SK-N-SH treated with all-trans-retinoic acid at 6 μM for 48 hours (cell line): ENCODE data around the gene TMTC3.

Source experiments
- CREB5 ChIP-seq: fragments of 250-450 bp; sonication (Bioruptor Pico); IDR thresholded peaks from 2 replicates; pipeline ENCODE4 v1.5.1; 2020; ENCODE audit warnings: low read depth, mild to moderate bottlenecking, moderate library complexity
- CSRNP3 ChIP-seq: fragments of 250-450 bp; sonication (Bioruptor Pico); IDR thresholded peaks from 2 replicates; pipeline ENCODE4 v1.5.1; 2021; ENCODE audit warnings: mild to moderate bottlenecking, moderate library complexity
- ISL1 ChIP-seq: fragments of 250-450 bp; sonication (Bioruptor Pico); IDR thresholded peaks from 2 replicates; pipeline ENCODE4 v2.1.2; 2022; ENCODE audit warnings: mild to moderate bottlenecking, moderate library complexity
- PPARA ChIP-seq: fragments of 250-450 bp; sonication (Bioruptor Pico); IDR thresholded peaks from 2 replicates; pipeline ENCODE4 v1.5.0; 2020; ENCODE audit warnings: mild to moderate bottlenecking, borderline replicate concordance
- TOX ChIP-seq: fragments of 250-450 bp; sonication (Bioruptor Pico); IDR thresholded peaks from 2 replicates; pipeline ENCODE4 v1.8.0; 2021; ENCODE audit warnings: mild to moderate bottlenecking, moderate library complexity, borderline replicate concordance
- ZFP3 ChIP-seq: fragments of 250-450 bp; sonication (Bioruptor Pico); IDR thresholded peaks from 2 replicates; pipeline ENCODE4 v1.5.0; 2020; ENCODE audit warnings: mild to moderate bottlenecking, moderate library complexity
- ZFP30 ChIP-seq: fragments of 450-650 bp; formaldehyde crosslinking; IDR thresholded peaks from 2 replicates; pipeline ENCODE4 v1.5.0; 2022; ENCODE audit warnings: mild to moderate bottlenecking, moderate library complexity
- TF ChIP-seq, protein P1 (sequence below): fragments of 250-450 bp; sonication (Bioruptor Pico); IDR thresholded peaks from 2 replicates; pipeline ENCODE4 v1.8.0; 2020; ENCODE audit warnings: mild to moderate bottlenecking, moderate library complexity, borderline replicate concordance

DNA sequence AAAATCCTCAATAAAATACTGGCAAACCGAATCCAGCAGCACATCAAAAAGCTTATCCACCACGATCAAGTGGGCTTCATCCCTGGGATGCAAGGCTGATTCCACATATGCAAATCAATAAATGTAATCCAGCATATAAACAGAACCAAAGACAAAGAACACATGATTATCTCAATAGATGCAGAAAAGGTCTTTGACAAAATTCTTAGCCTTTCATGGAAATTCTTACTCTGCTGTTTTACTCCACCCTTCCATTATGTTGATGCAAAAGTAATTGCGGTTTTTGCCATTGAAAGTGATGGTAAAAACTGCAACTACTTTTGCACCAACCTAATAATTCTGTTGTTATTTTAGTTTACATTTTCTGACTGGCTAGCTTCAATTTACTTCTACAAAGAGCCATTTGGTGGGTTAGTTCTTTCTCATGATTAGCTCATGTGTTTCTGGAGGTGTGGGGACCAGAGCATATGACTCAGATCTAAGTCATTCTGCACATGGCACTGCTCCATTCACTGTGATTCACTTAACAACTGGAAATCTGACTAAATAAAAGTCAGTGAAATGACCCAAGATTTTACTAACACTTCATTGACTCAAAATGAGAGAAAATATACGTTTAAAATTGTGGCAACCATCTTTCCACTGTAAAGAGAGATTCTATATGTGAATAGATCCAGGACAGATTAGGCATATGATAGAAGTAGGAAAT, 99.9 kb downstream of the TMTC3 start:
- TF ChIP-seq ZFP3 (CRISPR knock-in tag) = no peak
- TF ChIP-seq ZFP30 (CRISPR knock-in tag) = no peak
- TF ChIP-seq ISL1 = no peak
- TF ChIP-seq TOX (CRISPR knock-in tag) = no peak
- no peak for TF ChIP-seq CREB5 (CRISPR knock-in tag)
- no peak for TF ChIP-seq CSRNP3 (CRISPR knock-in tag)
- TF ChIP-seq, protein P1, sequence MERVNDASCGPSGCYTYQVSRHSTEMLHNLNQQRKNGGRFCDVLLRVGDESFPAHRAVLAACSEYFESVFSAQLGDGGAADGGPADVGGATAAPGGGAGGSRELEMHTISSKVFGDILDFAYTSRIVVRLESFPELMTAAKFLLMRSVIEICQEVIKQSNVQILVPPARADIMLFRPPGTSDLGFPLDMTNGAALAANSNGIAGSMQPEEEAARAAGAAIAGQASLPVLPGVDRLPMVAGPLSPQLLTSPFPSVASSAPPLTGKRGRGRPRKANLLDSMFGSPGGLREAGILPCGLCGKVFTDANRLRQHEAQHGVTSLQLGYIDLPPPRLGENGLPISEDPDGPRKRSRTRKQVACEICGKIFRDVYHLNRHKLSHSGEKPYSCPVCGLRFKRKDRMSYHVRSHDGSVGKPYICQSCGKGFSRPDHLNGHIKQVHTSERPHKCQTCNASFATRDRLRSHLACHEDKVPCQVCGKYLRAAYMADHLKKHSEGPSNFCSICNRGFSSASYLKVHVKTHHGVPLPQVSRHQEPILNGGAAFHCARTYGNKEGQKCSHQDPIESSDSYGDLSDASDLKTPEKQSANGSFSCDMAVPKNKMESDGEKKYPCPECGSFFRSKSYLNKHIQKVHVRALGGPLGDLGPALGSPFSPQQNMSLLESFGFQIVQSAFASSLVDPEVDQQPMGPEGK = no peak
- TF ChIP-seq PPARA (CRISPR knock-in tag) = no peak
